ENCODE measurements around the gene KIAA1755. TPM values are rescaled to one million over a fixed set of nuclear protein-coding genes. Genes with fewer than 3 reads are reported as not detected.

Gene KIAA1755
- total RNA-seq, 2 experiments from 2014 or later, result not detected

- POLR2A ChIA-PET, result no interaction called here
- CTCF ChIA-PET, result interaction anchor here (1.0 to 2.2 kb wide), 3 partner anchors 52 to 91 kb away, joined by 3 to 8 read pairs (median 3); no protein-coding TSS in a partner anchor
These were observed 96.5 kb downstream of the KIAA1755 start for GRCh38 chr20:38164069-38164468.

GRCh38 chr20:38162878-38163875, 97.4 kb downstream of the KIAA1755 start:
- POLR2A ChIA-PET, result no interaction called here
- CTCF ChIA-PET, result interaction anchor here (1.0 to 2.2 kb wide), 2 partner anchors 58 to 90 kb away, joined by 3 to 8 read pairs; no protein-coding TSS in a partner anchor

GRCh38 chr20:38162149-38162548, 98.4 kb downstream of the KIAA1755 start:
- ChIA-PET POLR2A (no interaction called here), CTCF (interaction anchor here (1.0 to 1.4 kb wide), 3 partner anchors 59 to 104 kb away, joined by 3 read pairs; no protein-coding TSS in a partner anchor)

GRCh38 chr20:38161412-38161774, 99.1 kb downstream of the KIAA1755 start:
- POLR2A ChIA-PET, result no interaction called here
- CTCF ChIA-PET, result interaction anchor here (0.7 to 1.4 kb wide), 4 partner anchors 60 to 340 kb away, joined by 3 read pairs; no protein-coding TSS in a partner anchor

Other genes starting within 250 kb of the KIAA1755 start
- gene TTI1, start 227.3 kb downstream of the KIAA1755 start, total RNA-seq, result 10 to 100 TPM; 43.2 to 43.8 TPM
- 10 to 100 TPM; 36.5 to 38.8 TPM for gene RPRD1B, start 227.0 kb downstream of the KIAA1755 start, total RNA-seq
- not detected for gene TGM2, start 95.5 kb downstream of the KIAA1755 start, total RNA-seq
- gene BPI, start 43.4 kb upstream of the KIAA1755 start, total RNA-seq, result not detected
- not detected for gene LBP, start 85.7 kb upstream of the KIAA1755 start, total RNA-seq
- 100 to 1,000 TPM; 236 to 241 TPM for gene SNHG17, start 174.6 kb upstream of the KIAA1755 start, total RNA-seq
- 10 to 100 TPM; 29.8 to 31.4 TPM for gene RALGAPB, start 212.1 kb upstream of the KIAA1755 start, total RNA-seq

Measured in activated CD8-positive, alpha-beta memory T cell treated with anti-CD3 and anti-CD28 coated beads for 36 hours (primary cell).